22Rv1 (cell line): ENCODE data around the gene SPATA9.

ENCODE experiments used
- ZFX ChIP-seq: fragments of 450-650 bp; IDR thresholded peaks from 2 replicates; pipeline ENCODE4 v1.6.1; 2017; ENCODE audit warnings: antibody characterized with exemption, borderline replicate concordance
- TF ChIP-seq, protein P1 (sequence below): fragments of 450-650 bp; IDR thresholded peaks from 2 replicates; pipeline ENCODE4 v1.5.1; 2017; ENCODE audit warnings: mild to moderate bottlenecking

DNA sequence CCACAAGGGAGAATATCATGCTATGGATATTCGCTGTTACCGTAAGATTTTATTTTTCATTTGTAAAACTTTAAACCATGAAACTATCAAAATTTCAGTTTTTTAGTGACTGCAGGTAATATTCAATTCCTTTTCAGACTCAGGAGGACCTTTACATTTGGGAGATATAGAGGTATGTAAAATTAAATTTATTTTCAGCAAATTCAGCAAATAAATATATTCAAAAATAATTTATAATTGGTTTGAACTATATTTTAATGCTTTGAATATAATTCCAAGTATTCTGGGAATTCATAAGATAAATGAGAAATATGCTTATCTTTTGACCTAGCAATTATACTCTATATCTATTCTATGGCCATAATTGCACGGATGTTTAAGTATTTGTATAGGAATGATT, 28.6 kb downstream of the SPATA9 start:
- TF ChIP-seq, protein P1, sequence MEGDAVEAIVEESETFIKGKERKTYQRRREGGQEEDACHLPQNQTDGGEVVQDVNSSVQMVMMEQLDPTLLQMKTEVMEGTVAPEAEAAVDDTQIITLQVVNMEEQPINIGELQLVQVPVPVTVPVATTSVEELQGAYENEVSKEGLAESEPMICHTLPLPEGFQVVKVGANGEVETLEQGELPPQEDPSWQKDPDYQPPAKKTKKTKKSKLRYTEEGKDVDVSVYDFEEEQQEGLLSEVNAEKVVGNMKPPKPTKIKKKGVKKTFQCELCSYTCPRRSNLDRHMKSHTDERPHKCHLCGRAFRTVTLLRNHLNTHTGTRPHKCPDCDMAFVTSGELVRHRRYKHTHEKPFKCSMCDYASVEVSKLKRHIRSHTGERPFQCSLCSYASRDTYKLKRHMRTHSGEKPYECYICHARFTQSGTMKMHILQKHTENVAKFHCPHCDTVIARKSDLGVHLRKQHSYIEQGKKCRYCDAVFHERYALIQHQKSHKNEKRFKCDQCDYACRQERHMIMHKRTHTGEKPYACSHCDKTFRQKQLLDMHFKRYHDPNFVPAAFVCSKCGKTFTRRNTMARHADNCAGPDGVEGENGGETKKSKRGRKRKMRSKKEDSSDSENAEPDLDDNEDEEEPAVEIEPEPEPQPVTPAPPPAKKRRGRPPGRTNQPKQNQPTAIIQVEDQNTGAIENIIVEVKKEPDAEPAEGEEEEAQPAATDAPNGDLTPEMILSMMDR: no peak
- no peak for TF ChIP-seq ZFX
